Ovary (tissue), 9 donors: Measurements from ENCODE around the gene VPS4A. TPM values are rescaled to one million over a fixed set of nuclear protein-coding genes. Genes with fewer than 3 reads are reported as not detected.
A peak's percentile ranks its signal among the peaks of the same experiment; 100 is the strongest.

Source experiments
- DNase-seq, 5 donors: peaks; one replicate each; pipeline ENCODE4 v3.0.0-alpha.2; 2019 to 2020
- H3K27ac ChIP-seq, 2 donors: fragments of 200-600 bp; one replicate each; pipeline versions ENCODE4 v1.5.1 to v1.8.0; 2019 to 2022
- H3K27me3 ChIP-seq: fragments of 200-600 bp; one replicate; pipeline ENCODE4 v1.8.0; 2022
- H3K36me3 ChIP-seq: fragments of 200-600 bp; sonication (generic); one replicate; pipeline ENCODE4 v1.5.1; 2019
- H3K4me1 ChIP-seq: one replicate; pipeline ENCODE4 v1.8.1; 2013; ENCODE audit warnings: mild to moderate bottlenecking, moderate library complexity; ENCODE audit not compliant: insufficient read depth
- H3K4me3 ChIP-seq: fragments of 200-600 bp; sonication (generic); one replicate; pipeline ENCODE4 v1.5.1; 2017
- H3K9me3 ChIP-seq, 2 donors: fragments of 200-600 bp in 1 of 2; sonication (generic) in 1 of 2; one replicate each; pipeline versions ENCODE4 v1.5.1 to v1.8.1; 2013 to 2019; ENCODE audit warnings: mild to moderate bottlenecking in 1 of 2, moderate library complexity in 1 of 2
- EP300 ChIP-seq: sonication (generic); formaldehyde crosslinking; IDR thresholded peaks from one replicate; pipeline ENCODE4 v1.6.1; 2017; ENCODE audit warnings: antibody characterized with exemption
- POLR2A ChIP-seq: fragments of 450-650 bp; IDR thresholded peaks from one replicate; pipeline ENCODE4 v1.6.1; 2017; ENCODE audit warnings: antibody characterized with exemption, mild to moderate bottlenecking, moderate library complexity
- WGBS, 3 donors: extraction: QIAGEN DNeasy Blood & Tissue Kit in 1 of 3; methylation state at CpG; one replicate each; pipeline versions ENCODE4 v1.1.5 to v1.1.7; 2013 to 2017; 5-methylcytosine and 5-hydroxymethylcytosine counted together
- intact Hi-C, 4 donors: fragments of 100-400 bp; cut with DNase I; formaldehyde crosslinking; loops; one replicate each; pipeline versions ENCODE4 v1.11.0 to v1.15.1; 2022 to 2023
- polyA plus RNA-seq, 2 donors: library from polyadenylated mRNA; stranded (reverse); fragments of 200-250 nt in 1 of 2; fragments of 350-450 nt in 1 of 2; fragmentation: Illumina TruSeq in 1 of 2; extraction: RNeasy Lipid Tissue Mini Kit (QIAGEN cat#74804) in 1 of 2; gene quantifications; one replicate each; pipeline ENCODE4 v1.2.3, GENCODE V29; 2013 to 2014
- total RNA-seq, 7 donors: library from RNA; depleted of rRNA in 2 of 7; stranded (reverse); fragments of >200 nt in 2 of 7; fragmentation: NEBNext Ultra II Directional in 3 of 7; extraction: Animal tissue kit (Norgen Biotek cat#: 25700) in 3 of 7; gene quantifications; one replicate each; pipeline versions ENCODE4 v1.1.0 to v1.2.4, GENCODE V29; 2016 to 2023
- TF ChIP-seq, protein P1 (sequence below), 3 donors: fragments of 450-650 bp in 2 of 3; fragments of 200-600 bp in 1 of 3; IDR thresholded peaks; one replicate each; pipeline versions ENCODE4 v1.5.1 to v1.8.0; 2016 to 2022; ENCODE audit warnings: antibody characterized with exemption in 3 of 3, mild to moderate bottlenecking in 1 of 3
- donor health status: DM: no; HTN: no; CAD: no; lungs with moderate emphysema.
- donor health status: DM: no; HTN: no; CAD: no.
- donor health status: Bipolar disorder and iron deficiency.
- donor health status: DM: yes; HTN: yes; CAD: no.
- donor health status: DM: no; HTN: no; CAD: no.
- donor health status: DM: yes; HTN: yes; CAD: no.

Gene VPS4A
- total and polyA plus RNA-seq, 9 donors: 18.3 to 34.1 (median 29.1) TPM

DNA sequence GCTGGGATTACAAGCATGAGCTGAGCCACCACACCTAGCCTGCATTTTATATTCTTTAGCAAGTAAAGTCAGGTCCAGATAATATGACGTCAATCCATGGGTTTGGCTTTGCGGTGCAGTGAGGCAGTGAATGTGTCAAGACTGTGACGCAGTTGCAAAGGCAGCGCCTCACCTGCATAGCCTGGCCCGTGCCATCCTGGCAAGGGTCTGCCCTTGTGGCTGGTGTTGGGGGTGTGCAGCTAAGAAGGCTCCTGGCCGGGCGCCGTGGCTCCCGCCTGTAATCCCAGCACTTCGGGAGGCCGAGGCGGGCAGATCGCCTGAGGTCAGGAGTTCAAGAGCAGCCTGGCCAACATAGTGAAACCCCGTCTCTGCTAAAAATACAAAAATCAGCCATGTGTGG lies 12.3 kb downstream of the VPS4A start:
- no peak for DNase-seq
- no peak overlapping the region for H3K4me3 ChIP-seq
- no peaks in the 10 kb centered on the region for H3K4me1 ChIP-seq
- intact Hi-C loops: no loop called here
- TF ChIP-seq POLR2A (no peak), EP300 (no peak)
- TF ChIP-seq, protein P1, sequence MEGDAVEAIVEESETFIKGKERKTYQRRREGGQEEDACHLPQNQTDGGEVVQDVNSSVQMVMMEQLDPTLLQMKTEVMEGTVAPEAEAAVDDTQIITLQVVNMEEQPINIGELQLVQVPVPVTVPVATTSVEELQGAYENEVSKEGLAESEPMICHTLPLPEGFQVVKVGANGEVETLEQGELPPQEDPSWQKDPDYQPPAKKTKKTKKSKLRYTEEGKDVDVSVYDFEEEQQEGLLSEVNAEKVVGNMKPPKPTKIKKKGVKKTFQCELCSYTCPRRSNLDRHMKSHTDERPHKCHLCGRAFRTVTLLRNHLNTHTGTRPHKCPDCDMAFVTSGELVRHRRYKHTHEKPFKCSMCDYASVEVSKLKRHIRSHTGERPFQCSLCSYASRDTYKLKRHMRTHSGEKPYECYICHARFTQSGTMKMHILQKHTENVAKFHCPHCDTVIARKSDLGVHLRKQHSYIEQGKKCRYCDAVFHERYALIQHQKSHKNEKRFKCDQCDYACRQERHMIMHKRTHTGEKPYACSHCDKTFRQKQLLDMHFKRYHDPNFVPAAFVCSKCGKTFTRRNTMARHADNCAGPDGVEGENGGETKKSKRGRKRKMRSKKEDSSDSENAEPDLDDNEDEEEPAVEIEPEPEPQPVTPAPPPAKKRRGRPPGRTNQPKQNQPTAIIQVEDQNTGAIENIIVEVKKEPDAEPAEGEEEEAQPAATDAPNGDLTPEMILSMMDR (IDR thresholded peaks at IDR 0.05): no peak
- no peaks in the 10 kb centered on the region for H3K27me3 ChIP-seq
- no peaks in the 10 kb centered on the region for H3K9me3 ChIP-seq
- WGBS, 3 donors: 71 to 88% (median 78%) methylated on average over 14 of the region's 14 CpGs
- H3K36me3 ChIP-seq: no peaks in the 10 kb centered on the region
- no peak overlapping the region for H3K27ac ChIP-seq

- WGBS, 3 donors: 64 to 70% (median 68%) methylated on average over 8 of the region's 8 CpGs
- Histone ChIP-seq H3K27ac (no peak overlapping the region), H3K36me3 (no peaks in the 10 kb centered on the region), H3K27me3 (no peaks in the 10 kb centered on the region), H3K4me1 (no peaks in the 10 kb centered on the region), H3K9me3 (no peaks in the 10 kb centered on the region), H3K4me3 (no peak overlapping the region)
- intact Hi-C loops: no loop called here
- TF ChIP-seq EP300 (no peak), POLR2A (no peak)
- TF ChIP-seq, protein P1 (IDR thresholded peaks at IDR 0.05): no peak
- DNase-seq: peak in 3 of 5 donors; percentile 46 to 63 (median 57)
Measured at GRCh38 chr16:69324013-69324531, 12.9 kb downstream of the VPS4A start.

GRCh38 chr16:69324585-69325253 lies 13.6 kb downstream of the VPS4A start:
- TF ChIP-seq EP300: no peak
- TF ChIP-seq, protein P1 (IDR thresholded peaks at IDR 0.05): no peak
- no peak for TF ChIP-seq POLR2A
- no peaks in the 10 kb centered on the region for H3K9me3 ChIP-seq
- H3K27ac ChIP-seq: no peak overlapping the region
- no peaks in the 10 kb centered on the region for H3K27me3 ChIP-seq
- intact Hi-C loops: no loop called here
- no peak overlapping the region for H3K4me3 ChIP-seq
- H3K4me1 ChIP-seq: peaks cover 3% of the 10 kb centered on the region
- DNase-seq: no peak
- H3K36me3 ChIP-seq: no peaks in the 10 kb centered on the region
- WGBS, 3 donors: 50 to 60% (median 53%) methylated on average over 10 of the region's 10 CpGs

GRCh38 chr16:69325784-69326171 lies 14.6 kb downstream of the VPS4A start:
- DNase-seq: no peak
- H3K4me3 ChIP-seq: no peak overlapping the region
- TF ChIP-seq POLR2A (no peak), EP300 (no peak)
- TF ChIP-seq, protein P1 (IDR thresholded peaks at IDR 0.05): no peak
- 80 to 85% (median 84%) methylated on average over 6 of the region's 6 CpGs for WGBS, 3 donors
- intact Hi-C loops: no loop called here
- H3K27me3 ChIP-seq: no peaks in the 10 kb centered on the region
- H3K9me3 ChIP-seq: no peaks in the 10 kb centered on the region
- no peaks in the 10 kb centered on the region for H3K36me3 ChIP-seq
- no peak overlapping the region for H3K27ac ChIP-seq
- H3K4me1 ChIP-seq: peaks cover 3% of the 10 kb centered on the region
